ENCODE results near the gene SRSF7. TPM values are rescaled to one million over a fixed set of nuclear protein-coding genes. Genes with fewer than 3 reads are reported as not detected.

The SRSF7 gene
- total and polyA plus RNA-seq, 9 of the 15 experiments (the other 6 are each of a cell fraction or from before 2014, with no cell fraction given): 219 to 726 (median 375) TPM

- no peaks in the 10 kb centered on the region for H3K9me3 ChIP-seq (replicated peaks; ENCODE audit: control insufficient read depth, insufficient read depth, low read depth, low read length)
- POLR2A ChIA-PET: interaction anchor here (0.6 to 1.4 kb wide), 3 partner anchors 9 to 518 kb away, joined by 3 to 4 read pairs (median 3); partner anchors contain the start of gene SRSF7
- BruUV-seq (replicated peaks): no TSS peak
- no peaks in the 10 kb centered on the region for H3K9me1 ChIP-seq (ENCODE audit: control insufficient read depth, insufficient read depth, low read length)
- no peak for DNase-seq (ENCODE audit: extremely low read depth in 1 of 4, low spot score in 3 of 4)
- FAIRE-seq: no peak
- no peaks in the 10 kb centered on the region for H4K20me1 ChIP-seq (replicated peaks; ENCODE audit: control insufficient read depth, insufficient read depth, low read length)
- no peaks in the 10 kb centered on the region for H3K27me3 ChIP-seq (ENCODE audit: control insufficient read depth in 2 of 2, insufficient read depth in 2 of 2, low read length in 2 of 2)
- no peak overlapping the region for H2AFZ ChIP-seq (ENCODE audit: low read depth, low read length)
- H3K27ac ChIP-seq (ENCODE audit: extremely low read depth, low read depth, low read length): no peak overlapping the region
- CTCF ChIA-PET (ENCODE audit: low intra/inter-chr PET ratio): no interaction called here
- in situ Hi-C loops (cut with MboI): no loop called here
- H3K4me2 ChIP-seq (ENCODE audit: insufficient read depth, low read length): no peak overlapping the region
- no peaks in the 10 kb centered on the region for H3K79me2 ChIP-seq (ENCODE audit: control insufficient read depth, insufficient read depth, low read length)
- no peak overlapping the region for H3K4me3 ChIP-seq
- H3K36me3 ChIP-seq (ENCODE audit: control insufficient read depth, insufficient read depth, low read length): peaks cover 5% of the 10 kb centered on the region; the same call in 1 of the 3 replicates
- intact Hi-C loops (cut with micrococcal nuclease): no loop called here
- 29% methylated on average over 2 of the region's 2 CpGs for WGBS (ENCODE audit: insufficient coverage, low coverage, missing lambda C conversion rate)
- H3K9ac ChIP-seq (ENCODE audit: insufficient read depth in 1 of 2, low read depth in 2 of 2, low read length in 2 of 2): no peak overlapping the region
- no peak for ATAC-seq
- no peaks in the 10 kb centered on the region for H3K4me1 ChIP-seq (replicated peaks in 1 of 2; ENCODE audit: control insufficient read depth in 2 of 2, insufficient read depth in 2 of 2, low read length in 2 of 2)
- TF ChIP-seq FOXK1 (CRISPR knock-in tag; IDR thresholded peaks at IDR 0.05; ENCODE audit: borderline replicate concordance): no peak
- TF ChIP-seq ZNF12 (CRISPR knock-in tag; IDR thresholded peaks at IDR 0.05): no peak
- no peak for TF ChIP-seq GATAD2B (IDR thresholded peaks at IDR 0.05; ENCODE audit: borderline replicate concordance)
- TF ChIP-seq XRCC4 (IDR thresholded peaks at IDR 0.05; ENCODE audit: extremely low read depth, insufficient read depth, insufficient read length): no peak
- no peak for TF ChIP-seq RFX5 (IDR thresholded peaks at IDR 0.05; ENCODE audit: low read depth, low read length)
- TF ChIP-seq, protein P1, sequence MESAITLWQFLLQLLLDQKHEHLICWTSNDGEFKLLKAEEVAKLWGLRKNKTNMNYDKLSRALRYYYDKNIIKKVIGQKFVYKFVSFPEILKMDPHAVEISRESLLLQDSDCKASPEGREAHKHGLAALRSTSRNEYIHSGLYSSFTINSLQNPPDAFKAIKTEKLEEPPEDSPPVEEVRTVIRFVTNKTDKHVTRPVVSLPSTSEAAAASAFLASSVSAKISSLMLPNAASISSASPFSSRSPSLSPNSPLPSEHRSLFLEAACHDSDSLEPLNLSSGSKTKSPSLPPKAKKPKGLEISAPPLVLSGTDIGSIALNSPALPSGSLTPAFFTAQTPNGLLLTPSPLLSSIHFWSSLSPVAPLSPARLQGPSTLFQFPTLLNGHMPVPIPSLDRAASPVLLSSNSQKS (CRISPR knock-in tag; IDR thresholded peaks at IDR 0.05): no peak
- no peak for TF ChIP-seq RBM14 (IDR thresholded peaks at IDR 0.05; ENCODE audit: borderline replicate concordance, insufficient read depth, low read depth, low read length)
- TF ChIP-seq TSHZ1 (CRISPR knock-in tag; IDR thresholded peaks at IDR 0.05): no peak
- TF ChIP-seq NR2C1 (IDR thresholded peaks at IDR 0.05): no peak
- no peak for TF ChIP-seq NR2C1 (tag; IDR thresholded peaks at IDR 0.05)
- no peak for TF ChIP-seq POU5F1 (IDR thresholded peaks at IDR 0.05; ENCODE audit: borderline replicate concordance, low read depth, low read length, partially characterized antibody)
- TF ChIP-seq CBX8 (IDR thresholded peaks at IDR 0.05; ENCODE audit: borderline replicate concordance, extremely low read depth, low read depth, low read length, poor library complexity, severe bottlenecking): no peak
- TF ChIP-seq, protein P2, sequence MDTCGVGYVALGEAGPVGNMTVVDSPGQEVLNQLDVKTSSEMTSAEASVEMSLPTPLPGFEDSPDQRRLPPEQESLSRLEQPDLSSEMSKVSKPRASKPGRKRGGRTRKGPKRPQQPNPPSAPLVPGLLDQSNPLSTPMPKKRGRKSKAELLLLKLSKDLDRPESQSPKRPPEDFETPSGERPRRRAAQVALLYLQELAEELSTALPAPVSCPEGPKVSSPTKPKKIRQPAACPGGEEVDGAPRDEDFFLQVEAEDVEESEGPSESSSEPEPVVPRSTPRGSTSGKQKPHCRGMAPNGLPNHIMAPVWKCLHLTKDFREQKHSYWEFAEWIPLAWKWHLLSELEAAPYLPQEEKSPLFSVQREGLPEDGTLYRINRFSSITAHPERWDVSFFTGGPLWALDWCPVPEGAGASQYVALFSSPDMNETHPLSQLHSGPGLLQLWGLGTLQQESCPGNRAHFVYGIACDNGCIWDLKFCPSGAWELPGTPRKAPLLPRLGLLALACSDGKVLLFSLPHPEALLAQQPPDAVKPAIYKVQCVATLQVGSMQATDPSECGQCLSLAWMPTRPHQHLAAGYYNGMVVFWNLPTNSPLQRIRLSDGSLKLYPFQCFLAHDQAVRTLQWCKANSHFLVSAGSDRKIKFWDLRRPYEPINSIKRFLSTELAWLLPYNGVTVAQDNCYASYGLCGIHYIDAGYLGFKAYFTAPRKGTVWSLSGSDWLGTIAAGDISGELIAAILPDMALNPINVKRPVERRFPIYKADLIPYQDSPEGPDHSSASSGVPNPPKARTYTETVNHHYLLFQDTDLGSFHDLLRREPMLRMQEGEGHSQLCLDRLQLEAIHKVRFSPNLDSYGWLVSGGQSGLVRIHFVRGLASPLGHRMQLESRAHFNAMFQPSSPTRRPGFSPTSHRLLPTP (IDR thresholded peaks at IDR 0.05; ENCODE audit: borderline replicate concordance, extremely low read depth, insufficient read length): no peak
- TF ChIP-seq PYGO2 (tag; IDR thresholded peaks at IDR 0.05): no peak
- TF ChIP-seq ILK (tag; IDR thresholded peaks at IDR 0.05; ENCODE audit: borderline replicate concordance, low read depth): no peak
Observed at GRCh38 chr2:38792751-38793150, 41.6 kb upstream of the SRSF7 start.

Measured in K562 (cell line).